Astrocyte of the spinal cord (primary cell): ENCODE data around the gene DPM2.

ENCODE experiments used
- DNase-seq: peaks from one replicate; pipeline ENCODE4 v3.0.0; 2011; ENCODE audit warnings: low read depth, low spot score
- H3K4me3 ChIP-seq: 2 replicates; pipeline ENCODE4 v1.5.1; 2011; ENCODE audit warnings: low read depth, mild to moderate bottlenecking, low read length, moderate library complexity
- CTCF ChIP-seq: IDR thresholded peaks from 2 replicates; pipeline ENCODE4 v1.5.1; 2012; ENCODE audit warnings: low read depth, mild to moderate bottlenecking, low read length, inconsistent platforms
- in situ Hi-C: cut with HindIII; loops from 2 replicates; pipeline ENCODE4 v1.10.0; 2017; ENCODE audit warnings: low sequenced_read_pairs

DPM2 gene

GRCh38 chr9:127977009-127977883 is 39.6 kb upstream of the DPM2 start:
- no peak for DNase-seq
- in situ Hi-C loops: no loop called here
- no peak for TF ChIP-seq CTCF
- no peak overlapping the region for H3K4me3 ChIP-seq

- in situ Hi-C loops: no loop called here
- TF ChIP-seq CTCF: no peak
- no peak for DNase-seq
- no peak overlapping the region for H3K4me3 ChIP-seq
These were observed 38.8 kb upstream of the DPM2 start for GRCh38 chr9:127976498-127976897.

GRCh38 chr9:127975376-127976315 is 38.0 kb upstream of the DPM2 start:
- no peak for DNase-seq
- no peak overlapping the region for H3K4me3 ChIP-seq
- in situ Hi-C loops: no loop called here
- TF ChIP-seq CTCF: no peak

GRCh38 chr9:127974769-127975261 is 37.2 kb upstream of the DPM2 start:
- no peak overlapping the region for H3K4me3 ChIP-seq
- no peak for TF ChIP-seq CTCF
- DNase-seq: no peak
- in situ Hi-C loops: no loop called here

GRCh38 chr9:127974001-127974768 is 36.5 kb upstream of the DPM2 start:
- in situ Hi-C loops: no loop called here
- DNase-seq: no peak
- no peak for TF ChIP-seq CTCF
- no peak overlapping the region for H3K4me3 ChIP-seq
